HCT116 (cell line): ENCODE measurements around the gene LRRK2. TPM values are rescaled to one million over a fixed set of nuclear protein-coding genes. Genes with fewer than 3 reads are reported as not detected.

ENCODE experiments used
- ATAC-seq: fragments of 200-7000 bp; cut with Tn5 transposase; 2 replicates; pipeline ENCODE4 v1.9.1; 2020; ENCODE audit warnings: mild to moderate bottlenecking, moderate library complexity
- BruUV-seq: library from RNA; stranded (reverse); fragments of 400-500 nt; replicated peaks from 2 replicates; lab custom pipeline; 2021; lab: Mats Ljungman, UMichigan
- CTCF ChIA-PET: fragments of 300-600 bp; sonication (Branson Sonifier 250); formaldehyde crosslinking; loops from one replicate; lab custom pipeline; 2021; ENCODE audit warnings: antibody characterized with exemption; lab: Charles Lee
- POLR2A ChIA-PET: fragments of 300-600, 350-600 bp; sonication (Branson Sonifier 250); formaldehyde crosslinking; loops from one replicate; lab custom pipeline; 2021; ENCODE audit warnings: antibody characterized with exemption; lab: Charles Lee
- RAD21 ChIA-PET, 2 experiments: fragments of 300-600 bp; sonication (Branson Sonifier 250); formaldehyde crosslinking; loops; one replicate each; lab custom pipeline; 2023; ENCODE audit warnings: low total read pairs in 2 of 2; ENCODE audit not compliant: uncharacterized antibody in 2 of 2, unreplicated experiment in 2 of 2, low non-redundant PET in 1 of 2; lab: Charles Lee
- DNase-seq: peaks from one replicate; pipeline ENCODE4 v3.0.0-alpha.2; 2010; ENCODE audit warnings: low read depth, low spot score
- H2AFZ ChIP-seq: fragments of 200-600 bp; shearing (Covaris generic), sonication (generic); 2 replicates; pipeline ENCODE4 v1.6.1; 2017; ENCODE audit warnings: low read depth, mixed run types, mixed read lengths, antibody characterized with exemption, low read length; ENCODE audit not compliant: poor library complexity, severe bottlenecking
- H3K27ac ChIP-seq: 2 replicates; pipeline ENCODE4 v1.5.1; 2012; ENCODE audit warnings: low read depth, low read length
- H3K27me3 ChIP-seq: fragments of 200-600 bp; sonication (generic); 2 replicates; pipeline ENCODE4 v1.6.1; 2016; ENCODE audit warnings: mixed run types, low read length, mixed read lengths; ENCODE audit not compliant: insufficient read depth
- H3K36me3 ChIP-seq, 2 experiments: fragments of 200-500 bp in 1 of 2; fragments of 200-600 bp in 1 of 2; sonication (Bioruptor generic) in 1 of 2; sonication (generic) in 1 of 2; 2 replicates each; pipeline versions ENCODE4 v1.5.1 to v1.6.1; 2014 to 2016; ENCODE audit warnings: low read length in 2 of 2, inconsistent platforms in 1 of 2, mixed read lengths in 1 of 2, mixed run types in 1 of 2; ENCODE audit not compliant: insufficient read depth in 2 of 2, control insufficient read depth in 1 of 2
- H3K4me1 ChIP-seq, 2 experiments: fragments of 200-600 bp in 1 of 2; sonication (generic) in 1 of 2; 2 replicates each; pipeline versions ENCODE4 v1.5.1 to v1.6.1; 2012 to 2017; ENCODE audit warnings: low read length in 2 of 2, inconsistent platforms in 1 of 2, mild to moderate bottlenecking in 1 of 2, mixed read lengths in 1 of 2, mixed run types in 1 of 2, moderate library complexity in 1 of 2; ENCODE audit not compliant: insufficient read depth in 2 of 2, control insufficient read depth in 1 of 2
- H3K4me2 ChIP-seq: fragments of 200-600 bp; sonication (generic); 2 replicates; pipeline ENCODE4 v1.6.1; 2017; ENCODE audit warnings: mixed run types, low read length, mixed read lengths
- H3K4me3 ChIP-seq, 2 experiments: fragments of 200-600 bp in 1 of 2; sonication (generic) in 1 of 2; replicated peaks in 1 of 2; 2 replicates each; pipeline ENCODE4 v1.5.1; 2011 to 2016; ENCODE audit warnings: low read length in 2 of 2, control low read depth in 1 of 2, low read depth in 1 of 2, mild to moderate bottlenecking in 1 of 2, mixed read lengths in 1 of 2, mixed run types in 1 of 2
- H3K79me2 ChIP-seq: fragments of 200-600 bp; sonication (generic); 2 replicates; pipeline ENCODE4 v1.6.1; 2017; ENCODE audit warnings: mild to moderate bottlenecking, mixed run types, low read length, moderate library complexity, mixed read lengths; ENCODE audit not compliant: insufficient read depth
- H3K9ac ChIP-seq: fragments of 200-600 bp; sonication (generic); 2 replicates; pipeline ENCODE4 v1.6.1; 2016; ENCODE audit warnings: low read length, mixed read lengths
- H3K9me2 ChIP-seq: fragments of 200-600 bp; sonication (generic), shearing (Covaris generic); 2 replicates; pipeline ENCODE4 v1.6.1; 2017; ENCODE audit warnings: mixed run types, mild to moderate bottlenecking, moderate library complexity; ENCODE audit not compliant: insufficient read depth
- H3K9me3 ChIP-seq, 2 experiments: fragments of 200-500 bp in 1 of 2; fragments of 200-600 bp in 1 of 2; sonication (Bioruptor generic) in 1 of 2; sonication (generic) in 1 of 2; 2 replicates each; pipeline ENCODE4 v1.6.1; 2014 to 2017; ENCODE audit warnings: low read length in 2 of 2, mixed read lengths in 2 of 2, inconsistent platforms in 1 of 2, low read depth in 1 of 2, mild to moderate bottlenecking in 1 of 2, mixed run types in 1 of 2, moderate library complexity in 1 of 2; ENCODE audit not compliant: control insufficient read depth in 1 of 2, insufficient read depth in 1 of 2
- H4K20me1 ChIP-seq: fragments of 200-600 bp; sonication (generic), shearing (Covaris generic); 2 replicates; pipeline ENCODE4 v1.6.1; 2017; ENCODE audit warnings: mixed run types, mild to moderate bottlenecking, moderate library complexity; ENCODE audit not compliant: insufficient read depth
- CBX3 ChIP-seq: IDR thresholded peaks from 2 replicates; pipeline ENCODE4 v1.6.1; 2012; ENCODE audit warnings: low read depth
- CEBPB ChIP-seq: IDR thresholded peaks from 2 replicates; pipeline ENCODE4 v1.6.1; 2012; ENCODE audit warnings: low read depth
- EGR1 ChIP-seq: IDR thresholded peaks from 2 replicates; pipeline ENCODE4 v1.6.1; 2012; ENCODE audit warnings: low read depth
- ELF1 ChIP-seq: IDR thresholded peaks from 2 replicates; pipeline ENCODE4 v1.6.1; 2012; ENCODE audit warnings: low read depth, borderline replicate concordance
- EZH2 ChIP-seq: fragments of 200-600 bp; sonication (generic); IDR thresholded peaks from 2 replicates; pipeline ENCODE4 v1.6.1; 2017; ENCODE audit warnings: antibody characterized with exemption, mixed run types
- FOSL1 ChIP-seq: IDR thresholded peaks from 2 replicates; pipeline ENCODE4 v1.6.1; 2012; ENCODE audit warnings: low read depth
- POLR2A ChIP-seq: IDR thresholded peaks from 2 replicates; pipeline ENCODE4 v1.7.0; 2011; ENCODE audit warnings: borderline replicate concordance; ENCODE audit not compliant: insufficient read depth, insufficient read length; ENCODE audit errors: extremely low read depth
- POLR2AphosphoS5 ChIP-seq: IDR thresholded peaks from 2 replicates; pipeline ENCODE4 v1.6.1; 2011; ENCODE audit warnings: mild to moderate bottlenecking, low read depth, low read length, moderate library complexity
- RAD21 ChIP-seq: IDR thresholded peaks from 2 replicates; pipeline ENCODE4 v1.6.1; 2012; ENCODE audit warnings: low read depth, mild to moderate bottlenecking
- SP1 ChIP-seq: IDR thresholded peaks from 2 replicates; pipeline ENCODE4 v1.6.1; 2012; ENCODE audit warnings: low read depth
- SRF ChIP-seq: IDR thresholded peaks from 2 replicates; pipeline ENCODE4 v1.6.1; 2012; ENCODE audit warnings: low read depth
- TCF7L2 ChIP-seq: IDR thresholded peaks from 2 replicates; pipeline ENCODE4 v1.7.0; 2011; ENCODE audit warnings: borderline replicate concordance, inconsistent platforms; ENCODE audit not compliant: insufficient read depth, insufficient read length; ENCODE audit errors: extremely low read depth
- ZFX ChIP-seq: fragments of 450-650 bp; IDR thresholded peaks from 2 replicates; pipeline ENCODE4 v1.6.1; 2017
- ZNF274 ChIP-seq: fragments of 200-500 bp; sonication (Bioruptor generic); IDR thresholded peaks from 2 replicates; pipeline ENCODE4 v1.6.1; 2014; ENCODE audit warnings: mild to moderate bottlenecking, low read depth, low read length, inconsistent platforms
- intact Hi-C: fragments of 100-400 bp; cut with micrococcal nuclease; formaldehyde crosslinking; loops from 2 replicates; pipeline ENCODE4 v1.10.0; 2022
- total RNA-seq: library from RNA; stranded (reverse); gene quantifications from one replicate; pipeline ENCODE4 v1.2.1, GENCODE V29; 2021; ENCODE audit not compliant: unreplicated experiment
- TF ChIP-seq, protein P1 (sequence below): IDR thresholded peaks from 2 replicates; pipeline ENCODE4 v1.6.1; 2011; ENCODE audit warnings: mild to moderate bottlenecking, low read length, moderate library complexity; ENCODE audit not compliant: insufficient replicate concordance; ENCODE audit errors: extremely low read depth
- TF ChIP-seq, protein P2 (sequence below): IDR thresholded peaks from 2 replicates; pipeline ENCODE4 v1.6.1; 2012
- TF ChIP-seq, protein P3 (sequence below): IDR thresholded peaks from 2 replicates; pipeline ENCODE4 v1.6.1; 2012; ENCODE audit warnings: low read depth

The LRRK2 gene
- total RNA-seq, 1 experiment from 2014 or later, result 0.20 TPM

DNA sequence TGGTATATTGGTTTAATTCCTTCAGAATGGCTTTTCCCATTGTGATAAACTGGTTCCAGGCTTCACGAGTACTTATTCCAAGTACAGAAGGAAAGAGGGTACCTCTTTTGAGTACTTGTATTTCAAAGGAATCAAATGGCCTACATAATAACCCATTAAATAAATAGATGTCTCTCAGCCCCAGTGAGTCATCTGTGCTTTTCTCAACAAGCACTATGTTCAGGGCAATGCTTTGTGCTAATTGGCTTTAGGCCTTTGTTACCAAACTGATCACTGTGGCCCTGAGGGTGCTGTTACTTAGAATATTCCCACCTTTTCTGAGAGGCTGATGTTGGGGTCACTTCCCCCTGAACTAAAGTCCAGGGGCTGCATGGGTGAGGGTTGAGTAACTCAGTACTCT is 107.1 kb downstream of the LRRK2 start:
- ATAC-seq (no peak), DNase-seq (no peak)
- RAD21 ChIA-PET, result no interaction called here
- TF ChIP-seq RAD21 (no peak), ZNF274 (no peak), CBX3 (no peak), CEBPB (no peak), SRF (no peak), EZH2 (no peak), EGR1 (no peak), ZFX (no peak), TCF7L2 (no peak), POLR2A (no peak), ELF1 (no peak), SP1 (no peak), FOSL1 (no peak), POLR2AphosphoS5 (no peak)
- TF ChIP-seq, protein P1, sequence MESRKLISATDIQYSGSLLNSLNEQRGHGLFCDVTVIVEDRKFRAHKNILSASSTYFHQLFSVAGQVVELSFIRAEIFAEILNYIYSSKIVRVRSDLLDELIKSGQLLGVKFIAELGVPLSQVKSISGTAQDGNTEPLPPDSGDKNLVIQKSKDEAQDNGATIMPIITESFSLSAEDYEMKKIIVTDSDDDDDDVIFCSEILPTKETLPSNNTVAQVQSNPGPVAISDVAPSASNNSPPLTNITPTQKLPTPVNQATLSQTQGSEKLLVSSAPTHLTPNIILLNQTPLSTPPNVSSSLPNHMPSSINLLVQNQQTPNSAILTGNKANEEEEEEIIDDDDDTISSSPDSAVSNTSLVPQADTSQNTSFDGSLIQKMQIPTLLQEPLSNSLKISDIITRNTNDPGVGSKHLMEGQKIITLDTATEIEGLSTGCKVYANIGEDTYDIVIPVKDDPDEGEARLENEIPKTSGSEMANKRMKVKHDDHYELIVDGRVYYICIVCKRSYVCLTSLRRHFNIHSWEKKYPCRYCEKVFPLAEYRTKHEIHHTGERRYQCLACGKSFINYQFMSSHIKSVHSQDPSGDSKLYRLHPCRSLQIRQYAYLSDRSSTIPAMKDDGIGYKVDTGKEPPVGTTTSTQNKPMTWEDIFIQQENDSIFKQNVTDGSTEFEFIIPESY, result no peak
- TF ChIP-seq, protein P2, sequence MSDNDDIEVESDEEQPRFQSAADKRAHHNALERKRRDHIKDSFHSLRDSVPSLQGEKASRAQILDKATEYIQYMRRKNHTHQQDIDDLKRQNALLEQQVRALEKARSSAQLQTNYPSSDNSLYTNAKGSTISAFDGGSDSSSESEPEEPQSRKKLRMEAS, result no peak
- TF ChIP-seq, protein P3, sequence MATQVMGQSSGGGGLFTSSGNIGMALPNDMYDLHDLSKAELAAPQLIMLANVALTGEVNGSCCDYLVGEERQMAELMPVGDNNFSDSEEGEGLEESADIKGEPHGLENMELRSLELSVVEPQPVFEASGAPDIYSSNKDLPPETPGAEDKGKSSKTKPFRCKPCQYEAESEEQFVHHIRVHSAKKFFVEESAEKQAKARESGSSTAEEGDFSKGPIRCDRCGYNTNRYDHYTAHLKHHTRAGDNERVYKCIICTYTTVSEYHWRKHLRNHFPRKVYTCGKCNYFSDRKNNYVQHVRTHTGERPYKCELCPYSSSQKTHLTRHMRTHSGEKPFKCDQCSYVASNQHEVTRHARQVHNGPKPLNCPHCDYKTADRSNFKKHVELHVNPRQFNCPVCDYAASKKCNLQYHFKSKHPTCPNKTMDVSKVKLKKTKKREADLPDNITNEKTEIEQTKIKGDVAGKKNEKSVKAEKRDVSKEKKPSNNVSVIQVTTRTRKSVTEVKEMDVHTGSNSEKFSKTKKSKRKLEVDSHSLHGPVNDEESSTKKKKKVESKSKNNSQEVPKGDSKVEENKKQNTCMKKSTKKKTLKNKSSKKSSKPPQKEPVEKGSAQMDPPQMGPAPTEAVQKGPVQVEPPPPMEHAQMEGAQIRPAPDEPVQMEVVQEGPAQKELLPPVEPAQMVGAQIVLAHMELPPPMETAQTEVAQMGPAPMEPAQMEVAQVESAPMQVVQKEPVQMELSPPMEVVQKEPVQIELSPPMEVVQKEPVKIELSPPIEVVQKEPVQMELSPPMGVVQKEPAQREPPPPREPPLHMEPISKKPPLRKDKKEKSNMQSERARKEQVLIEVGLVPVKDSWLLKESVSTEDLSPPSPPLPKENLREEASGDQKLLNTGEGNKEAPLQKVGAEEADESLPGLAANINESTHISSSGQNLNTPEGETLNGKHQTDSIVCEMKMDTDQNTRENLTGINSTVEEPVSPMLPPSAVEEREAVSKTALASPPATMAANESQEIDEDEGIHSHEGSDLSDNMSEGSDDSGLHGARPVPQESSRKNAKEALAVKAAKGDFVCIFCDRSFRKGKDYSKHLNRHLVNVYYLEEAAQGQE, result no peak
- no peak overlapping the region for H3K4me3 ChIP-seq
- H3K4me1 ChIP-seq, result no peaks in the 10 kb centered on the region
- H3K27me3 ChIP-seq, result no peaks in the 10 kb centered on the region
- CTCF ChIA-PET, result no interaction called here
- H3K27ac ChIP-seq, result no peak overlapping the region
- no peaks in the 10 kb centered on the region for H3K36me3 ChIP-seq
- H3K79me2 ChIP-seq, result no peaks in the 10 kb centered on the region
- POLR2A ChIA-PET, result no interaction called here
- peaks cover 0 to 9% of the 10 kb centered on the region in 2 experiments; a peak in 2 of 4 replicates for H3K9me3 ChIP-seq
- intact Hi-C loops, result no loop called here
- no TSS peak for BruUV-seq
- H3K4me2 ChIP-seq, result no peak overlapping the region
- no peak overlapping the region for H3K9ac ChIP-seq
- H4K20me1 ChIP-seq, result no peaks in the 10 kb centered on the region
- H3K9me2 ChIP-seq, result no peaks in the 10 kb centered on the region
- no peak overlapping the region for H2AFZ ChIP-seq
